T-cell (primary cell): Measurements from ENCODE around the gene OR2AG1. TPM values are rescaled to one million over a fixed set of nuclear protein-coding genes. Genes with fewer than 3 reads are reported as not detected.

ENCODE experiments used
- ATAC-seq, 4 experiments: fragments of 200-7000 bp in 3 of 4; fragments of 150-1000 bp in 1 of 4; cut with Tn5 transposase; replicated peaks in 1 of 4; 1 replicate in 3 of 4; 2 replicates in 1 of 4; pipeline ENCODE4 v1.10.0; 2021; ENCODE audit warnings: moderate library complexity in 3 of 4, mild to moderate bottlenecking in 2 of 4, moderate number of reproducible peaks in 1 of 4
- CTCF ChIA-PET, 2 donors: fragments of 300-600 bp; sonication (Branson Sonifier 250); formaldehyde crosslinking; loops; one replicate each; lab custom pipeline; 2022; ENCODE audit warnings: antibody characterized with exemption in 2 of 2; lab: Charles Lee
- POLR2A ChIA-PET, 2 donors: fragments of 300-600 bp; sonication (Branson Sonifier 250); formaldehyde crosslinking; loops; one replicate each; lab custom pipeline; 2022; ENCODE audit warnings: antibody characterized with exemption in 2 of 2; lab: Charles Lee
- DNase-seq, 35 experiments: peaks; one replicate each; pipeline versions ENCODE4 v3.0.0 to v3.0.0-alpha.2; 2013 to 2023
- H3K27ac ChIP-seq: one replicate; pipeline ENCODE4 v1.5.1; 2013; ENCODE audit warnings: low read length
- H3K27me3 ChIP-seq, 2 experiments: replicated peaks in 1 of 2; 1 replicate in 1 of 2; 2 replicates in 1 of 2; pipeline versions ENCODE4 v1.6.1 to v1.7.0; 2013; ENCODE audit warnings: low read length in 1 of 2, mixed read lengths in 1 of 2; ENCODE audit not compliant: control insufficient read depth in 2 of 2, insufficient read depth in 2 of 2; ENCODE audit errors: extremely low read depth in 1 of 2
- H3K36me3 ChIP-seq, 2 donors: 1 replicate in 1 of 2; 2 replicates in 1 of 2; pipeline versions ENCODE4 v1.6.1 to v1.7.0; 2013; ENCODE audit warnings: low read length in 1 of 2; ENCODE audit not compliant: control insufficient read depth in 2 of 2, insufficient read depth in 1 of 2; ENCODE audit errors: extremely low read depth in 1 of 2
- H3K4me1 ChIP-seq, 2 experiments: 1 replicate in 1 of 2; 2 replicates in 1 of 2; pipeline versions ENCODE4 v1.6.1 to v1.7.0; 2013; ENCODE audit warnings: low read length in 2 of 2, mixed read lengths in 1 of 2; ENCODE audit not compliant: insufficient read depth in 2 of 2, control insufficient read depth in 1 of 2; ENCODE audit errors: extremely low read depth in 1 of 2
- H3K4me3 ChIP-seq, 2 donors: 1 replicate in 1 of 2; 2 replicates in 1 of 2; pipeline versions ENCODE4 v1.5.1 to v1.7.0; 2013; ENCODE audit warnings: mild to moderate bottlenecking in 2 of 2, low read length in 1 of 2, moderate library complexity in 1 of 2; ENCODE audit not compliant: control insufficient read depth in 1 of 2; ENCODE audit errors: extremely low read depth in 1 of 2
- H3K9me3 ChIP-seq: 2 replicates; pipeline ENCODE4 v1.7.0; 2013
- H3K27ac Mint-ChIP-seq, 2 donors: one replicate each; pipeline ENCODE4 v1.8.0; 2020 to 2021; ENCODE audit warnings: mild to moderate bottlenecking in 2 of 2, mixed read lengths in 2 of 2
- H3K27me3 Mint-ChIP-seq, 2 donors: one replicate each; pipeline ENCODE4 v1.8.0; 2021 to 2022; ENCODE audit warnings: mixed read lengths in 2 of 2
- H3K36me3 Mint-ChIP-seq: one replicate; pipeline ENCODE4 v1.8.0; 2021; ENCODE audit warnings: mixed read lengths
- H3K4me1 Mint-ChIP-seq, 3 donors: one replicate each; pipeline ENCODE4 v1.8.0; 2020 to 2022; ENCODE audit warnings: mixed read lengths in 3 of 3, mild to moderate bottlenecking in 1 of 3
- H3K4me3 Mint-ChIP-seq, 3 donors: one replicate each; pipeline ENCODE4 v1.8.0; 2020 to 2022; ENCODE audit warnings: mild to moderate bottlenecking in 3 of 3, mixed read lengths in 3 of 3, moderate library complexity in 3 of 3
- H3K9me3 Mint-ChIP-seq, 3 donors: one replicate each; pipeline ENCODE4 v1.8.0; 2020 to 2022; ENCODE audit warnings: mixed read lengths in 3 of 3
- WGBS: methylation state at CpG from one replicate; pipeline ENCODE4 v1.1.5; 2013; ENCODE audit warnings: missing lambda C conversion rate; ENCODE audit not compliant: insufficient coverage; 5-methylcytosine and 5-hydroxymethylcytosine counted together
- total RNA-seq, 35 experiments: library from RNA in 6 of 35; stranded (reverse) in 6 of 35; fragments of 120-200 nt in 1 of 35; gene quantifications; one replicate each; pipeline versions ENCODE4 v1.2.1 to v1.2.4 and lab custom pipeline; 2013 to 2026

The OR2AG1 gene
- total RNA-seq, 5 donors from 2014 or later (not counting 1 experiment from before 2014, with no cell fraction given) = not detected

GRCh38 chr11:6757373-6757967 is 25.4 kb upstream of the OR2AG1 start:
- Histone ChIP-seq H3K4me1 (no peaks in the 10 kb centered on the region), H3K27ac (no peak overlapping the region), H3K36me3 (no peaks in the 10 kb centered on the region), H3K9me3 (no peaks in the 10 kb centered on the region), H3K4me3 (no peak overlapping the region), H3K27me3 (no peaks in the 10 kb centered on the region)
- Mint-ChIP-seq H3K27me3 (peaks cover 3 to 7% of the 10 kb centered on the region in 2 donors), H3K9me3 (no peaks in the 10 kb centered on the region), H3K36me3 (no peaks in the 10 kb centered on the region), H3K4me3 (no peak overlapping the region), H3K27ac (no peak overlapping the region), H3K4me1 (peaks cover 13 to 17% (median 14%) of the 10 kb centered on the region in 3 donors)
- 50% methylated on average over 2 of the region's 2 CpGs for WGBS
- ChIA-PET POLR2A (no interaction called here), CTCF (interaction anchor here (0.6 to 9.5 kb wide), 13 partner anchors 11 to 379 kb away, joined by 3 to 201 read pairs (median 3); partner anchors contain the start of gene RRP8 (in 1 of the 2))
- DNase-seq = peak; percentile 19 to 81 (median 51)
- peak; percentile 73 to 84 (median 80) for ATAC-seq

- ATAC-seq (no peak), DNase-seq (no peak)
- peaks cover 2 to 3% of the 10 kb centered on the region in 2 donors for H3K27me3 Mint-ChIP-seq
- no peaks in the 10 kb centered on the region for H3K9me3 Mint-ChIP-seq
- no peak within 1 kb of the TSS for H3K4me3 ChIP-seq
- POLR2A ChIA-PET = interaction anchor here in 1 of 2 donors (0.5 kb wide), 1 partner anchor 100 kb away, joined by 3 read pairs; no protein-coding TSS in a partner anchor
- H3K4me1 ChIP-seq = no peaks in the 10 kb centered on the region
- no peaks in the 10 kb centered on the region for H3K9me3 ChIP-seq
- peaks cover 3 to 7% (median 4%) of the 10 kb centered on the region in 3 donors for H3K4me1 Mint-ChIP-seq
- CTCF ChIA-PET = interaction anchor here in 1 of 2 donors (0.6 to 0.7 kb wide), 2 partner anchors 13 to 243 kb away, joined by 3 read pairs; no protein-coding TSS in a partner anchor
- no peak within 1 kb of the TSS for H3K4me3 Mint-ChIP-seq
- no peak within 1 kb of the TSS for H3K27ac Mint-ChIP-seq
- 89% methylated on average over 1 of the region's 4 CpGs for WGBS
- H3K27me3 ChIP-seq = no peaks in the 10 kb centered on the region
- H3K36me3 ChIP-seq = no peaks in the 10 kb centered on the region
- no peaks in the 10 kb centered on the region for H3K36me3 Mint-ChIP-seq
- no peak within 1 kb of the TSS for H3K27ac ChIP-seq
Measured at GRCh38 chr11:6771926-6772893, 10.6 kb upstream of the OR2AG1 start, which contains the start of gene OR2AG2. Gene OR2AG2, minus strand, starts transcription at chr11:6771976. Its CDS starts 3,019 bp downstream, at chr11:6768957.

- DNase-seq (no peak), ATAC-seq (no peak)
- Mint-ChIP-seq H3K9me3 (no peaks in the 10 kb centered on the region), H3K27ac (no peak overlapping the region), H3K4me1 (no peaks in the 10 kb centered on the region), H3K36me3 (no peaks in the 10 kb centered on the region), H3K4me3 (no peak overlapping the region), H3K27me3 (peaks cover 3 to 14% of the 10 kb centered on the region in 2 donors)
- Histone ChIP-seq H3K4me3 (no peak overlapping the region), H3K36me3 (no peaks in the 10 kb centered on the region), H3K9me3 (no peaks in the 10 kb centered on the region), H3K27me3 (no peaks in the 10 kb centered on the region), H3K27ac (no peak overlapping the region), H3K4me1 (no peaks in the 10 kb centered on the region)
- ChIA-PET POLR2A (no interaction called here), CTCF (no interaction called here)
Measured at GRCh38 chr11:6778518-6778917, 4.3 kb upstream of the OR2AG1 start.

GRCh38 chr11:6780829-6781228 is 2.0 kb upstream of the OR2AG1 start:
- no peaks in the 10 kb centered on the region for H3K9me3 ChIP-seq
- no peaks in the 10 kb centered on the region for H3K4me1 ChIP-seq
- Mint-ChIP-seq H3K36me3 (no peaks in the 10 kb centered on the region), H3K27me3 (peaks cover 3 to 18% of the 10 kb centered on the region in 2 donors), H3K27ac (no peak overlapping the region), H3K9me3 (no peaks in the 10 kb centered on the region), H3K4me3 (no peak overlapping the region), H3K4me1 (no peaks in the 10 kb centered on the region)
- H3K4me3 ChIP-seq = no peak overlapping the region
- H3K36me3 ChIP-seq = no peaks in the 10 kb centered on the region
- ChIA-PET CTCF (interaction anchor here in 1 of 2 donors (0.6 kb wide), 1 partner anchor 43 kb away, joined by 7 read pairs; no protein-coding TSS in a partner anchor), POLR2A (no interaction called here)
- peaks cover 0 to 5% of the 10 kb centered on the region in 2 experiments for H3K27me3 ChIP-seq
- ATAC-seq (no peak), DNase-seq (no peak)
- H3K27ac ChIP-seq = no peak overlapping the region

GRCh38 chr11:6790546-6790945 is 7.7 kb downstream of the OR2AG1 start:
- Histone ChIP-seq H3K27ac (no peak overlapping the region), H3K4me1 (no peaks in the 10 kb centered on the region), H3K4me3 (no peak overlapping the region), H3K9me3 (no peaks in the 10 kb centered on the region), H3K27me3 (no peaks in the 10 kb centered on the region), H3K36me3 (no peaks in the 10 kb centered on the region)
- CTCF ChIA-PET = interaction anchor here in 1 of 2 donors (1.3 kb wide), 1 partner anchor 36 kb away, joined by 4 read pairs; no protein-coding TSS in a partner anchor
- DNase-seq (no peak), ATAC-seq (no peak)
- no CpG with 5 or more reads among the region's 2 CpGs for WGBS
- H3K9me3 Mint-ChIP-seq = no peaks in the 10 kb centered on the region
- POLR2A ChIA-PET = no interaction called here
- no peaks in the 10 kb centered on the region for H3K36me3 Mint-ChIP-seq
- peaks cover 9 to 21% of the 10 kb centered on the region in 2 donors for H3K27me3 Mint-ChIP-seq
- H3K4me1 Mint-ChIP-seq = no peaks in the 10 kb centered on the region
- no peak overlapping the region for H3K4me3 Mint-ChIP-seq
- no peak overlapping the region for H3K27ac Mint-ChIP-seq

- ATAC-seq (no peak), DNase-seq (no peak)
- POLR2A ChIA-PET = no interaction called here
- Mint-ChIP-seq H3K27me3 (peaks cover 2 to 4% of the 10 kb centered on the region in 2 donors), H3K36me3 (no peaks in the 10 kb centered on the region), H3K9me3 (no peaks in the 10 kb centered on the region), H3K4me1 (no peaks in the 10 kb centered on the region), H3K27ac (no peak overlapping the region), H3K4me3 (no peak overlapping the region)
- CTCF ChIA-PET = no interaction called here
- Histone ChIP-seq H3K27me3 (no peaks in the 10 kb centered on the region), H3K36me3 (no peaks in the 10 kb centered on the region), H3K27ac (no peak overlapping the region), H3K4me3 (no peak overlapping the region), H3K9me3 (no peaks in the 10 kb centered on the region), H3K4me1 (no peaks in the 10 kb centered on the region)
- 85% methylated on average over 4 of the region's 4 CpGs for WGBS
Measured at GRCh38 chr11:6794639-6795038, 11.8 kb downstream of the OR2AG1 start.
